Measurements from ENCODE around the gene CYTH1.
"Not testable (repeated sequence)": the region's sequence is repeated elsewhere in the genome, so short reads cannot be mapped to it uniquely, and the experiment has no call there.

Gene CYTH1

DNA sequence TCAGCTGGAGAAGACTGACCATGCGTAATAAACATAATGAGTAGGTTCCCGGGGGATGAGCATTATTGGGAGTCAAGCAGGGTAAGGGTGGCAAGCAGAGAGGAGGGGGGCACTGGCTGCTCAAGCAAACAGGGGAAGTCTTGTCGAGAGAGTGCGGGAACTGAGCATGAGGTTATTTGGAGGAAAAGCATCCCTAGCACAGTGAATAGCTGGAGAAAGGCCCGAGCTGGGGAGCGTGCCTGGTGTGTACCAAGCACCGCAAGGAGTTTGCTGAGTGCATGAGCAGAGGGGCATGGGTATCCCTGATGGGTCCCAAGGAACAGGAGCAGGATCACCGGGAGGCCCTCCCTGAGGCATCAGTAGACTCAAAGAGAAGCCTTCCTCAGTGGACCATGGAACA is 17.2 kb downstream of the CYTH1 start:
- FAIRE-seq (no peak), DNase-seq (ENCODE audit: insufficient read length, low spot score) (no peak)

DNA sequence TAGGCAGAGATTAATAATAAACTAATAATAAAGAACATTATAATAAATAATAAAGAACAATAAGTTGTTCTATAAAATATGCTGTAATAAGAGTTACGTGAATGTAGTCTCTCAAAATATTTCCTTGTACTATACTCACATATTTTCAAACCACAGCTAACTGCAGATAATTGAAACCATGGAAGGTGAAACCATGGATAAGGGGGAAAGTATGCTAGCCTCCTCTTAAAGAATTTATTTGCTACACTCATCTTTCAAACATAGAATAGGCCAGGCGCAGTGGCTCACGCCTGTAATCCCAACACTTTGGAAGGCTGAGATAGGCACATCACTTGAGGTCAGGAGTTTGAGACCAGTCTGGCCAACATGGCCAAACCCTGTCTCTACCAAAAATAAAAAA is 18.5 kb downstream of the CYTH1 start:
- DNase-seq (ENCODE audit: insufficient read length, low spot score) = no peak
- FAIRE-seq = no peak

DNA sequence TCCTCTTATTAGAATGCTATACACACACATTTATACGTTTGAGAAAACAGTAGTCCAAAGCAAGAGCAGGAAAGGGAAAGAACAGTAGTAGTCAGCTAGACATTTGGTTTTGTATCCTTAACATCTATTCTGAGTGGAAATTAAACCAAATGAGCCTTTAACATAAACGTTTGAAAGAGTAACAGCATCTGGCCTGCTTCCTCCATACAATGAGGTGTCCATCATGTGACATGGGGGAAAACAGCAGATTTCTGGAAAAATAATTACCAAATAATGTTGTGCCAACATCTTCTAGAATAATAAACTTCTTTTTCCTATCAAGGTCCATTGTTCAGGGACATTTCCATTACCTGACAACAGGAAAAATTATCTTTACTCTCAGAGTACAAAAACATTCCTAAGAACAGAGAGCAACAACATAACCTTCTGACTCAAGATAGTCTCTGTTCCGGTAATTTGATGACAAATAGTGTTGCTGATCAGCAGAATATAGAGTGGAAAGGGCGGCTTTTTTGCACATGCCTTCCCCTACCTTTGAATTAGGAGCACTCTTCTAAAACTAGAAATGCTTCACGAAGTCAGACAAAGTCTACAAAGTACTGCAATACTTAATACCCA is 20.2 kb downstream of the CYTH1 start:
- DNase-seq (ENCODE audit: insufficient read length, low spot score) (no peak), FAIRE-seq (no peak)

DNA sequence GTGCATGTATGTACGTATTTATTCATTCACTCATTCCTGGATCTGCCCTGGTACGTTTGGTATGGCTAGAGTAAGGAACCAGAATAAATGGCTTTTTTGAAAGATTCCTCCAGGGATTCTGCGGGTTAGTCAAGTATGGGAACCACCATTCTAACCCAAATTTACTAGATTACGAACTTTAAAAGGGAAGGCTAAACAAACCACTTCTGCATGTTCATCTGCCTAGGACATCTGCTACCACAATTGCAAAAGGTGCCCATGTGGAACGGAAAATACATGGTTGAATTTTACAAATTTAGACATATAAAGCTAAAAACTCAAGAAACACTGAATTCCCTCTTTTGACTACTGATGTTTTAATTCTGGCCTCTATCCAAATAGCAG is 22.1 kb downstream of the CYTH1 start:
- no peak for DNase-seq (ENCODE audit: insufficient read length, low spot score)
- FAIRE-seq = no peak

DNA sequence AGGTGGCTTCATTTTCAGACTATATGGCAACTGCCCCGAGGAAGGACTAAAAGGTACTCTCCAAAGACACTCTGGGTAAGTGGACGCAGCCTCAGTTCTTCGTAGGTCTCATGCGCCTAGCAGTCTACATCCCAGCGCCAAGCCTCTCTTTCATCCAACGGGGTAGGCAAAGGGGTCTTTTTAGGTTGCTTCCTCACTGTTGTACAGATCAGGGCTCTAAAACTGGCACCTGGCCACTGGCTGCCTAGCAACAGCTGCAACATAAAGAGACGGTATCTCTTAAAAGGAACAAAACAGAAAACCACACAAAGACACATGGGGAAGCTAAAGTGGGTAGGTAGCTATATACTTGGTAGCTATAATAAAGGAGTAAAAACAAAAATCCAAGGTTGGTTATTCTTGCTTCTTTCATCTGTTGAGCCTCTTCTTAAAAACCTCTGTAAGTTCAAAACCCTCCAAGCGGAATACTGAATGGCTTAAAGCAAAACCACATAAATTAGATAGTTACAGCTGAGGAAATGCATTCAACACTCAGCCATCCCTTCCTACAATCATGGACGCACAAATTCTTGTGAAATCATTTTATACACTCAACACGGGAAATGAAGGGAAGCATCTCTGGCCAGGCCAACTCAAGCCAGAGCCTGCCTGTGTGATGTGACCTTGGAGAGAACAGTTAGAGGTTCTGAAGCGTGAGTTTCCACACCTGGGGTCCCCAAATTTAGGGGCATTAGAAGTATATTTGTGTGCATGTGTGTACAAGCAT is 22.7 kb downstream of the CYTH1 start:
- no peak for DNase-seq (ENCODE audit: insufficient read length, low spot score)

DNA sequence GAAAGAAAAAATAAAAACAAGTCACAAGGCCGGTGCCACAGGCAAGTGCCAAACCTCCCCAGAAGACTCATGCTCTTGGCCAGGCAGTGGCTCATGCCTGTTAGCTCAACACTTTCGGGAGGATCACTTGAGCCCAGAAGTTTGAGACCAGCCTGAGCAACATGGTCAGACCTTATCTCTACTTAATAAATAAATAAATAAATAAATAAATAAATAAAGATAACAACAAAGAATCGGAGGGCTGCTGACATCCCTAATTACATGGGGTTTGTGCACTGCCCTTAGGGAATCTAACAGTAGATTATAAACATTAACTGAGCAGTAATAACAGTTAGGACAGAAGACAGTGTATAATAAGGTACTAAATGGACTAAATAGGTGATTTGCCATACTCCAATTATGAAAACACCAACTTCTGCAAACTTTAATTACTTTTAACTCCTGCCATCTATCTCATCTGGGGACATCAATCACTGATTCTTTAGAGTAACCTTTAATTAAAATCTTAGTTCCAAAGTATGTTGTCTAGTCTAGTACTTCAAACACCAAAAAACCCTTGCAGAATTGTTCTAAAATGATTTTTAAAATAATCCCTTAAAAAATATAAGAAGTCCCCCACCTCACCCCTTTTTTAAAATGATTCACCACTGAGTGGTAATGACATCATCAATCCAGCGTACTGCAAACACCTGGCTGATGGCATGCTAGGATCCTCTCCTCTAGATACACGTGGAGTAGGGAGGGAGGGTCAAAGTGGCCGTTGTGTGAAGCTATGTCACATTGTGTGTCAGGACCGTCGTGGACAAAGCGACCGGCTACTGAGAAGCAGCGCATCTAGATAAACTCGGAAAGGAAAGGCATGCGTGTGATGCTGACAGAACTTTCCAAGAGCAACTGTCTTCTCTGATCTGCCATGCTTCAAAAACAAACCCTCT is 28.5 kb downstream of the CYTH1 start:
- no peak for FAIRE-seq
- DNase-seq (ENCODE audit: insufficient read length, low spot score) = no peak

More for the DNA sequence above, 22.7 kb downstream of the CYTH1 start:
- peak; percentile 94 for FAIRE-seq

DNA sequence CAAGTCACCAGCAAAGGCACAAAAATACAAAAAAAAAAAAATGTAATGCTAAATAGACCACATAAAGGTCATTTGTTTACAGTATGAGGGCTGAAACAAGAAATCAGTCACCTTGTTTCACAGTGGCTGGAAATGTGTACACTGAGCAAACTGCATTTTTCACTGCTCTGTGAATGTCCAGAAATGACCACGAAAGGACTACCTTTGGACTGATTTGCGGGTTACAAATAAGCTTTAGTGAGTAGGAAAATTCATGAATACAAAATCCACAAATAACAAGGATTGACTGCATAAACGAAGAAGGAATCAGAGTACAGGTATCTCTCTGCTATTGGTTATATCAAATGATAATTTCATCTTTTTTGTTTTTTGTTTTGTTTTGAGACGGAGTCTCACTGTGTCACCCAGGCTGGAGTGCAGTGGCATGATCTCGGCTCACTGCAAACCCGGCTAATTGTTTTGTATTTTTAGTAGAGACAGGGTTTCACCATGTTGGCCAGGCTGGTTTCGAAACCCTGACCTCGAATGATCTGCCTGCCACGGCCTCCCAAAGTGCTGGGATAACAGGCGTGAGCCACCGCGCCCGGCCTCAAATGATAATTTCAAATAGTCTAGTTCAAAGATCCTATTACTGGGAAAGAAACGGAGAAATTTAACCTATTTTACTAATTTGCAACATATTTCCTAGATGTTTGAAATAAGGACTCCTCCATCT is 30.5 kb downstream of the CYTH1 start:
- FAIRE-seq (no peak), DNase-seq (ENCODE audit: insufficient read length, low spot score) (no peak)

DNA sequence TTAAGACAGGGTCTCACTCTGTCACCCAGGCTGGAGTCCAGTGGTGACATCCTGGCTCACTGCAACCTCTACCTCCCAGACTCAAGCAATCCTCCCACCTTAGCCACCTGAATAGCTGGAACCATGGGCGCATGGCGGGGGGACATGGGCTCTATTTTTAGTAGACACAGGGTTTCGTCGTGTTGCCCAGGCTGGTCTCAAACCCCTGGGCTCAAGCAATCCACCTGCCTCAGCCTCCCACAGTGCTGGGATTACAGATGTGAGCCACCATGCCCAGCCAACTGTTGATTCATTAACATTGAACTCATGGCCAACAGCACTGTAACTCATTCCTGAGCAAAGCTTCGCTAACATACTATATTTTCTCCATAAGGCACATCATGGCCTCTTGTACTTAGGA is 31.1 kb downstream of the CYTH1 start:
- not testable (repeated sequence) for DNase-seq (ENCODE audit: insufficient read length, low spot score); FAIRE-seq

DNA sequence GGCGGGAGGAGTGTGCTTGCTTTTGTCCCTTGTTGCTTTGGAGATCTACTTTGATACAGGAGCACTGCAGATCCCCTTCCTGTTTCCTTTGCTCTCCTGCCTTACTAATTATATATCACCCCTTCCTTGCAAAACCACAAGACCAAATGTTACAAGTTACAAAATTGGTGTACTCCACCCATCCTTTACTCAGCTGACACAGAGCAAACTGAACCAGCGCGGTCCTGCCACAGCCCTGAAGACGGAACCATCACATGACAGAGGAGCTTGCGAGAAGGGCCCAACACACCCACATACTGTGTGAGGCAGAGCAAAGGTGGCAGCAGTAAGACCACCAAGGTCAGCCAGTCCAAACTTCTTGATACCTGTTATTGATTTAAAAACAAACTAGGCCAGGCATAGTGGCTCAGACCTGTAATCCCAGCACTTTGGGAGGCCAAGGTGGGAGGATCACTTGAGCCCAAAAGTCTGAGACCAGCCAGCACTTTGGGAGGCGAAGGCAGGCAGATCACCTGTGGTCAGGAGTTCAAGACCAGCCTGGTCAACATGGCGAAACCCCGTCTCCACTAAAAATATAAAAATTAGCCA is 33.2 kb downstream of the CYTH1 start:
- peak; percentile 79 for FAIRE-seq
- no peak for DNase-seq (ENCODE audit: insufficient read length, low spot score)

DNA sequence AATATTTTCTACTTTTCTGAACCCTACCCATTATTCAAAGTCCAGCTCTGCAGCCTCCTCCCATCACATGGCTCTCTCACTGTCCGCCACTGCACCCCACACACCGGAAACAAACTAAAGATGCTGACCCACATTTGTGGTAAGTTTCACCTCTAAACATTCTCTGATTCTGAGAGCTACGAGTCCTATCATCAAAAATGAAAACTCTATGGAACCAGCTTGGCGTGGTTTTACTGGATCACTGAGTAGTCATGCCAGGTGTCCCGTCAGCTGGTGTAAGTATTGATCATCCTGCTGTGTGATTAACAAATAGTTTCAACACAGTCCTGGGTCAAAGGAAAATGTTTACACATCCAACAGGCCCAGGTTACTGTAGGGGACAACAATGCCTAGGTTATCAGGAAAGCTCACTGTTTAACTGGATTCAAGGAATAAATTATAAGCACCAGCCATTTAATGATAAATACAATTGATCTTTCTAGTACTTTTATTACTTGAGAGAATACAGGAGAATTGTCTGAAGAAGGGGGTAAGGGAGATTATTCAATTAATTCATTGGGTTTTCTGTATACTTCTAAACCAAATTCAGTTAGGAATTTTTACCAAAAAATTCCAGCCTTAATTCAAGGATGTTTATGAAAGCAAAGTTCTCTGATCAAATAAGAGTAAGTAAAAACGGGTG is 33.9 kb downstream of the CYTH1 start:
- FAIRE-seq = peak; percentile 89
- DNase-seq (ENCODE audit: insufficient read length, low spot score) = no peak

DNA sequence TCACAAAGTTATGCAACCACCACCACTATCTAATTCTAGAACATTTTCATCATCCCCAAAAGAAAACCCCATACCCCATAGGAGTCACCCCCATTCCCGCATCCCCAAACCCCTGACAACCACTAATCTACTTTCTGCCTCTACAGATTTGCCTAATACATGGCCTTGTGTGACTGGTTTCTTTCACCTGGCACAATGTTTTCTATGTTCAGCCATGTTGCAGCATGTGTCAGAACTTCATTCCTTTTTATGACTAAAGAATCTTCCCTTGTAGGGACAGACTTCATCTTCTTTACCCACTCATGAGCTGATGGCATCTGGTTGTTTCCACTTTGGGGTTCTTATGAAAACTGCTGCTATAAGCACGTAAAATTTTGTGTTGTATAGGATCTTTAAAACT is 34.6 kb downstream of the CYTH1 start:
- FAIRE-seq (peak; percentile 44), DNase-seq (ENCODE audit: insufficient read length, low spot score) (no peak)

DNA sequence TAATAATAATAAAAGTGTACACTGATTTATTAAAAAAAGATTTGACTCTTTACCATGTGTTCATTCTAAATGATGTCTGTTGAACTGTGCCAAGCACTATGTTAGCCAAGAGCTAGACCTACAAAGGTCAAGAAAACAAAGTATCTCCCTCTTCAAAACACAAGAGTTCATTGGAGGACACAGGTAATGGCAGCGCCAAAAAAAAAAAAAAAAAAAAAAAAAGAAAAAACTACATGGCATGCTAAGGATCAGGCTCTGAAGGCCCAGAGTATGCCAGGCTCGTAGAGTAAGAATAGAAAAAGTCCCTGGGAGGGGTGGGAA is 35.2 kb downstream of the CYTH1 start:
- FAIRE-seq = no peak
- no peak for DNase-seq (ENCODE audit: insufficient read length, low spot score)

DNA sequence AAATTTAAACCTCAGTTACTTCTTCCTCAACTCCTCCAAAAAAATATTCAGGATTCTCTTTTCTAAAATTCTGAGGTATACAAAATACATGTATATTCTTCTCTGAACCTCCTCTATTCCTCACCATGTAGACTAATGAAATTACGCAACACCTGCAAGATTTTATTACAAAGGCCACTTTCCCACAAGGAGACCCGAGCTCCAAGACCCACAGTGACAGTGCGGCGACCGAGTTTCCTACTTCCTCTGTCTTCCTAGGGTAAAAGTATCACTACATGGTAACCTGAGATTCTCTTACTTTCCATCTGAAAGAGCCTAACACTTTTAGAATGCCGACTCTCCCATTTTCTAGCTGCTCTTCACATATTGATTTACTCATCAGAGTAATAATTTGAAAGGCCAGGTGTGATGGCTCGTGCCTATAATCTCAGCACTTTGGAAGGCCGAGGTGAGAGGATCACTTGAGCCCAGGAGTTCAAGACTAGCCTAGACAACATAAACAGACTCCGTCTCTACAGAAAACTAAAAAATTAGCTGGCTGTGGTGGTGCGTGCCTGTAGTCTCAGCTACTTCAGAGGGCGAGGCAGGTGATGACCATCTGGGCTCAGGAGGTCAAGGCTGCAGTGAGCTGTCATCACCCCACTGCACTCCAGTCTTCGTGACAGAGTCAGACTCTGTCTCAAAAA is 35.7 kb downstream of the CYTH1 start:
- FAIRE-seq (no peak), DNase-seq (ENCODE audit: insufficient read length, low spot score) (no peak)

DNA sequence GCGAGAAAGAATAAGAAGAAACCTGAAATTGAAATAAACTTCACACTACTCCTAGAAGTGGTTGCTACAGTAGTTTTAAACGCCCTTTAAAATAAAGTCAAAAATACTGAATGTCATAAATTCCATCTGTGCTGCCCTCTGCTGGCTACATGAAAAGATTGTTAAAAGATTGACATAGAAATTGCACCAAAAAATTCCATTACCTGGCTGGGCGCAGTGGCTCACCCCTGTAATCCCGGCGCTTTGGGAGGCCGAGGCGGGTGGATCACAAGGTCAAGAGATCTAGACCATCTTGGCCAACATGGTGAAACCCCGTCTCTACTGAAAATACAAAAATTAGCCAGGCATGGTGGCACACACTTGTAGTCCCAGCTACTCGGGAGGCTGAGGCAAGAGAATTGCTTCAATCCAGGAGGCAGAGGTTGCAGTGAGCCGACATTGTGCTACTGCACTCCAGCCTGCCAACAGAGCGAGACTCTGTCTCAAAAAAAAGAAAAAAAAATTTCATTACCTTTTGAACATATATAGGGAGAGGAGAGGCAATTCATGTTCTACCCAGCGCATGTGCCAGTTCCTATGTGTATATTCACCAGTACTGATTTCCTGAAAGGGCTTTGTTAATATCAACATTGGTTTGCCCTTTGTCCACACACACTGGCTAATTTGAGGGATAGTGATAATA is 36.5 kb downstream of the CYTH1 start:
- no peak for FAIRE-seq
- DNase-seq (ENCODE audit: insufficient read length, low spot score) = no peak

DNA sequence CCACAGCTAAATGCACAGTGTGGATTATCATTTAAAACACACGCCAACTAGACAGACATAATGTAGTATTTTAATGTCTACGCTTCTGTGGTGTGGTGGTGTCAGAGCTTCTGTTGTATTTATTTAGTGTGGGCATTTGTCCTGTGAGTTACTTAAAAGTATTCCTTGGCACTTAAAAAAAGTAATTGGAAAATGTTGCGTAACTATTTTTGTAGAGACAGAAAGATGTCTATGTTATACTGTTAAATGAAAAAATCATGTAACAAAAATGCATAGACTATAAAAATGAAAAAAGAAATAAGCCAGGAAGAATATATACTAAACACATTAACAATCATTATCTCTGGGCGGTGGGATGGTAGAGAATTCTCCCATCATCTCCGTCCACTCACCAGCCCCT is 39.2 kb downstream of the CYTH1 start:
- no peak for FAIRE-seq

DNA sequence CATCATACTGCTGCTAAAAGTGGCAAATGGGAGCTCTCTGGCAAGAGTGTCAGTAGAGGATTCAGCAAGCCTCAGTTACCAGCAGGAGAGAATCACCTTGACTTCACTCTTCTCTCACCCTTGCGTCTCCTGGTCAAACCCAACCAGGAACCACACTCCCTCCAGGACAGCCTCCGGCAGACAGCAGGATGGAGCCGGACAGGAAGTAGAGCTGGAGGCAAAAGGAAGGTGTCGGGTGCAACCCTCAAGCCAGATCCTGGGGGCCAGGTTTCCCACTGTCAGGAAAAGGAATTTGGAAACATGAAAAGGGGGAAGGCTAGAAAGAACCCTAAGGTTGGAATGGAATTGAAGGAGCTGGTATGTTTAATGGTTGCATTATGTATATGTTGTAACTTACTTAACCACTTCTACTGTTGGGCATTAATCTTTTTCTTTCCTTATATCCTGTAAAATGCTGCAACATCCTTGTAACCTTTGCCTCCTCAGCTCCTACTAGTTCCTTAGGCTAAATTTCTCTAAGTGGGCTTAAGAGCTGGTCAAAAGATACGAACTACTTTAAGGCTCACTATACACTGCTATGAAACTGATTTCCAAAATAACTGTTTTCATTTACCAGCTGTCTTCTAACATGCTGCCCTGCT is 40.3 kb downstream of the CYTH1 start:
- FAIRE-seq (peak; percentile 55), DNase-seq (ENCODE audit: insufficient read length, low spot score) (no peak)

More for the DNA sequence above, 39.2 kb downstream of the CYTH1 start:
- DNase-seq (ENCODE audit: insufficient read length, low spot score) = no peak

DNA sequence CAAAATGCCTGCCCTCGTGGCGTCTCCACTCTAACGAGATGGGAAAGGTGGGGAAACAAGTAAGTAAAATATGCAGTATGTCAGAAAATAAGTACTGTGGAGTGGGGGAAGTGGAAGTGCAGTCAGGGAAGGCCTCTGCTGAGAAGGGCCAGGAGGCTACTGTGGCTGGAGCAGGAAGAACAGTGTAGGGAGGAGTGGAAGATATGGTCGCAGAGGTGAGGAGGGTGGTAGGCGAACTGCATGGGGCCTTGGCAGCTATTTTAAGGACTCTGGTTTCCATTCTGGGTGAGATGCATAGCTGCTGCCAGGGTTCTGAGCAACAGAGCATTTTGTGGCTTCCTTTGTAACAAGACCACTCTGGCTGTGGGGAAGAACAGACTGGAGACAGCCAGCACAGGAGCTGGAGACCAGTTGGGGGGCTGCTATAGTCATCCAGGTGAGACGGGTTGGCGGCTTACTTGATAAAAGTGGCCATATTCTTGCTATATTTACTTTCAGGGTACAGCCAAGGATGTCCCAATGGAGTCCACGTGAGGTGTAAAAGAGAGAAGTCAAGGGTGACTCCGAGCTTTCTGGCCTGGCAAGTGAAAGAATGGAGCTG is 42.6 kb downstream of the CYTH1 start:
- FAIRE-seq = peak; percentile 90

DNA sequence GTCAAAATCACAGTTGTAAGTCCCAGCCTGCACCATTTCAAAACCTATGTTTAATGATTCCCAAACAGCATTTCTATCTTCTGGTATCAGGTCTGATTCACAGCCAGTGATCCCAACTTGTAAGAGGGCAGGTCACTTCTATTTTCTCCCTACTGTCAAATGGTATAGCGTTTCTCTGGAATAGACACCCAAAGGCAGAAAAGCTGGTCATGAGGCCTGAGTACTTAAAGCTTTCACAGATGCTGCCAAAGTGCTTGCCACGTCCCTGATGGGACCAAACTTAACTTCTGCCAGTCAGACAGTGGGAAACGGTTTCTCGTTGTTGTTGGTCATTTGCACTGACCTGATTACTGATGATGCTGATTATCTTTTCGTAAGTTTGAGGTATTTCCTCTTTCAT is 43.4 kb downstream of the CYTH1 start:
- FAIRE-seq = no peak
- DNase-seq (ENCODE audit: insufficient read length, low spot score) = no peak

More for the DNA sequence above, 42.6 kb downstream of the CYTH1 start:
- DNase-seq (ENCODE audit: insufficient read length, low spot score) = no peak

Data from GM19239 (cell line).